Endodermal cell (in vitro differentiated cells): Measurements from ENCODE around the gene MAML2. TPM values are rescaled to one million over a fixed set of nuclear protein-coding genes. Genes with fewer than 3 reads are reported as not detected.

Source experiments
- DNase-seq: peaks from one replicate; pipeline ENCODE4 v3.0.0-alpha.2; 2017
- H3K27ac ChIP-seq: 2 replicates; pipeline ENCODE4 v1.5.1; 2013; ENCODE audit warnings: mild to moderate bottlenecking, low read depth, low read length, moderate library complexity
- H3K27me3 ChIP-seq: 2 replicates; pipeline ENCODE4 v1.6.1; 2013; ENCODE audit warnings: mild to moderate bottlenecking, low read length, moderate library complexity; ENCODE audit not compliant: insufficient read depth, control insufficient read depth, poor library complexity, severe bottlenecking
- H3K36me3 ChIP-seq: 2 replicates; pipeline ENCODE4 v1.7.0; 2013; ENCODE audit warnings: mild to moderate bottlenecking, low read length, moderate library complexity; ENCODE audit not compliant: control insufficient read depth, insufficient read depth
- H3K4me1 ChIP-seq: one replicate; pipeline ENCODE4 v1.7.0; 2013; ENCODE audit warnings: low read length; ENCODE audit not compliant: control insufficient read depth, insufficient read depth
- H3K4me3 ChIP-seq: 2 replicates; pipeline ENCODE4 v1.5.1; 2013; ENCODE audit warnings: mild to moderate bottlenecking, low read length, moderate library complexity
- H3K9ac ChIP-seq: 2 replicates; pipeline ENCODE4 v1.6.1; 2013; ENCODE audit warnings: mild to moderate bottlenecking, low read length, moderate library complexity; ENCODE audit not compliant: poor library complexity, severe bottlenecking; ENCODE audit errors: extremely low read depth
- H3K9me3 ChIP-seq: 2 replicates; pipeline ENCODE4 v1.6.1; 2013; ENCODE audit warnings: mild to moderate bottlenecking, low read length, moderate library complexity; ENCODE audit not compliant: control insufficient read depth
- H3K27ac Mint-ChIP-seq: 2 replicates; pipeline ENCODE4 v1.8.0; 2020; ENCODE audit warnings: mixed read lengths
- H3K27me3 Mint-ChIP-seq: 2 replicates; pipeline ENCODE4 v1.8.0; 2021; ENCODE audit warnings: mild to moderate bottlenecking, mixed read lengths; ENCODE audit not compliant: insufficient read depth
- H3K36me3 Mint-ChIP-seq: 2 replicates; pipeline ENCODE4 v1.8.0; 2020; ENCODE audit warnings: low read depth, mixed read lengths
- H3K4me1 Mint-ChIP-seq: 2 replicates; pipeline ENCODE4 v1.8.0; 2020; ENCODE audit warnings: mixed read lengths
- H3K4me3 Mint-ChIP-seq: 2 replicates; pipeline ENCODE4 v1.8.0; 2020; ENCODE audit warnings: mild to moderate bottlenecking, moderate library complexity, mixed read lengths
- H3K9me3 Mint-ChIP-seq: 2 replicates; pipeline ENCODE4 v1.8.0; 2020; ENCODE audit warnings: mild to moderate bottlenecking, mixed read lengths
- CTCF ChIP-seq: fragments of 200-600 bp; sonication (generic); conservative IDR thresholded peaks from 2 replicates; pipeline ENCODE4 v1.5.0; 2021; ENCODE audit warnings: antibody characterized with exemption, mild to moderate bottlenecking
- WGBS, 2 experiments: methylation state at CpG; one replicate each; pipeline versions ENCODE4 v1.1.5 to v1.1.7; 2013; ENCODE audit warnings: missing lambda C conversion rate in 2 of 2, mixed read lengths in 1 of 2; ENCODE audit not compliant: insufficient coverage in 1 of 2, insufficient read length in 1 of 2; 5-methylcytosine and 5-hydroxymethylcytosine counted together
- total RNA-seq, 2 donors: library from RNA; stranded (reverse); fragmentation: NEBNext Ultra II Directional in 1 of 2; extraction: Animal tissue kit (Norgen Biotek cat#: 25700) in 1 of 2; gene quantifications; 2 replicates in 1 of 2; 3 replicates in 1 of 2; pipeline ENCODE4 v1.2.1, GENCODE V29; 2021

MAML2 gene
- total RNA-seq, 2 donors from 2014 or later: 6.6 to 8.0 TPM

- Mint-ChIP-seq H3K4me3 (no peak overlapping the region), H3K9me3 (no peaks in the 10 kb centered on the region), H3K4me1 (peaks cover 52% of the 10 kb centered on the region), H3K36me3 (no peaks in the 10 kb centered on the region), H3K27me3 (no peaks in the 10 kb centered on the region), H3K27ac (peak overlapping the region; percentile 68)
- 79 to 83% methylated on average over 2 to 7 of the region's 7 CpGs for WGBS, 2 experiments
- TF ChIP-seq CTCF: no peak
- Histone ChIP-seq H3K27me3 (no peaks in the 10 kb centered on the region), H3K9me3 (no peaks in the 10 kb centered on the region), H3K36me3 (no peaks in the 10 kb centered on the region), H3K9ac (no peak overlapping the region), H3K4me3 (no peak overlapping the region), H3K4me1 (peaks cover 18% of the 10 kb centered on the region), H3K27ac (no peak overlapping the region)
- no peak for DNase-seq
These were observed 127.7 kb downstream of the MAML2 start for GRCh38 chr11:96215110-96215782.

- Mint-ChIP-seq H3K27ac (no peak overlapping the region), H3K4me1 (peaks cover 48% of the 10 kb centered on the region), H3K27me3 (no peaks in the 10 kb centered on the region), H3K9me3 (no peaks in the 10 kb centered on the region), H3K4me3 (no peak overlapping the region), H3K36me3 (no peaks in the 10 kb centered on the region)
- no peak overlapping the region for H3K27ac ChIP-seq
- DNase-seq: no peak
- no peak for TF ChIP-seq CTCF
- no peaks in the 10 kb centered on the region for H3K9me3 ChIP-seq
- peaks cover 17% of the 10 kb centered on the region for H3K4me1 ChIP-seq
- H3K27me3 ChIP-seq: no peaks in the 10 kb centered on the region
- H3K9ac ChIP-seq: no peak overlapping the region
- H3K36me3 ChIP-seq: no peaks in the 10 kb centered on the region
- no peak overlapping the region for H3K4me3 ChIP-seq
- 89% methylated on average over 1 of the region's 1 CpG; no CpG with 5 or more reads in 1 of the 2 experiments for WGBS, 2 experiments
These were observed 128.3 kb downstream of the MAML2 start for GRCh38 chr11:96214777-96215109.

- H3K4me1 Mint-ChIP-seq: peaks cover 56% of the 10 kb centered on the region
- H3K9ac ChIP-seq: peak overlapping the region; percentile 36
These were observed 129.5 kb downstream of the MAML2 start for GRCh38 chr11:96213500-96213899.

More at GRCh38 chr11:96213500-96213899, 129.5 kb downstream of the MAML2 start:
- Mint-ChIP-seq H3K9me3 (no peaks in the 10 kb centered on the region), H3K4me3 (no peak overlapping the region), H3K27me3 (no peaks in the 10 kb centered on the region), H3K36me3 (no peaks in the 10 kb centered on the region), H3K27ac (peak overlapping the region; percentile 54)
- TF ChIP-seq CTCF: no peak
- Histone ChIP-seq H3K9me3 (no peaks in the 10 kb centered on the region), H3K4me3 (peak overlapping the region; percentile 24), H3K27ac (no peak overlapping the region), H3K36me3 (no peaks in the 10 kb centered on the region), H3K4me1 (peaks cover 17% of the 10 kb centered on the region), H3K27me3 (no peaks in the 10 kb centered on the region)
- WGBS, 2 experiments: 39 to 71% methylated on average over 1 to 2 of the region's 2 CpGs
- DNase-seq: no peak
